PC-9 (cell line): Measurements from ENCODE around the gene KRT6C.

Experiments used
- EZH2 ChIP-seq: fragments of 200-600 bp; sonication (generic); IDR thresholded peaks from 2 replicates; pipeline ENCODE4 v1.8.0; 2017; ENCODE audit warnings: antibody characterized with exemption, low read depth
- TF ChIP-seq, protein P1 (sequence below): fragments of 200-600 bp; sonication (generic); conservative IDR thresholded peaks from 2 replicates; pipeline ENCODE4 v1.6.1; 2017; ENCODE audit warnings: mixed run types, antibody characterized with exemption, mild to moderate bottlenecking, moderate library complexity

DNA sequence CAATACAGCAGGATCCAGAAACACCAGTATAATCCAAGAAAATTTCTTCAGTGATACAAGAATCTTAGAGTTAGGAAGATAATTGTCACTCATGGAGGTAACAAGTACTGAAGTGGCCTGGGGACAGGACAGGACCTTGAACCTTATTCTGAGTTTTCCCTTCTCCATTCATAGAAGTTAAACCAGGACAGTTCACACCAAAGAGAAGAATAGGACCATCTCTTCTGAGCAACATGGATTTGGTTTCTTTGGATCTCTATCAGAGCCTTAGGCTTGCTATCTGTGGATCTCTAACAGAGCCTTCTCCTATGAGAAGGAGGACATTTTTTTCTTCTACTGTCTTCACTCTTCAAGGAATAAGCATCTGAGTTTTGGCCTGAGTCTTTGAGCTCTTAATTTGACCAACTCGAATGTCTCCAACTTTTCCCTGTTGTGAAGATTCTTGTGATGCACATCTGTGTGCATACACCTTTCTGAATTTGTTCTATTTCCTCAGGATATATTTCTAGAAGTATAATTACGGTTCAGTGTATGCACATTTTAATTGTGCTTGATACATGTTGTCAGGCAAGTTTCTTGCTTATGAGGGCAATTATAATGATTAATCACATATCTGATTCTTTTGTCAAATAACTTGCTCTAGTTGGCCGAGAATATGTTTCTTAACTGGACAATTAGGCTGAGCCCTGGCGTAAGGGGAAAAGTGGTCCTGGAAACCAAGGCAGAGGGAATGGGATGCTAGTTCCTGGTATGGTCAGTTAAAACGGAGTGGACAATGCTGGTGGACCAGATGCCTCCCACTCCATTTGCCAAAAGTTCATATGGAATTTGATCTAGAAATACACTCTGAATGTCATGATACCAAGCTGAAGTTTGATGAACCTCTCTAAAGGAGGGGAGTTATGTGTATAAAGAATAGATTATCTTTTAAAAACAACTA lies 12.8 kb upstream of the KRT6C start:
- TF ChIP-seq, protein P1, sequence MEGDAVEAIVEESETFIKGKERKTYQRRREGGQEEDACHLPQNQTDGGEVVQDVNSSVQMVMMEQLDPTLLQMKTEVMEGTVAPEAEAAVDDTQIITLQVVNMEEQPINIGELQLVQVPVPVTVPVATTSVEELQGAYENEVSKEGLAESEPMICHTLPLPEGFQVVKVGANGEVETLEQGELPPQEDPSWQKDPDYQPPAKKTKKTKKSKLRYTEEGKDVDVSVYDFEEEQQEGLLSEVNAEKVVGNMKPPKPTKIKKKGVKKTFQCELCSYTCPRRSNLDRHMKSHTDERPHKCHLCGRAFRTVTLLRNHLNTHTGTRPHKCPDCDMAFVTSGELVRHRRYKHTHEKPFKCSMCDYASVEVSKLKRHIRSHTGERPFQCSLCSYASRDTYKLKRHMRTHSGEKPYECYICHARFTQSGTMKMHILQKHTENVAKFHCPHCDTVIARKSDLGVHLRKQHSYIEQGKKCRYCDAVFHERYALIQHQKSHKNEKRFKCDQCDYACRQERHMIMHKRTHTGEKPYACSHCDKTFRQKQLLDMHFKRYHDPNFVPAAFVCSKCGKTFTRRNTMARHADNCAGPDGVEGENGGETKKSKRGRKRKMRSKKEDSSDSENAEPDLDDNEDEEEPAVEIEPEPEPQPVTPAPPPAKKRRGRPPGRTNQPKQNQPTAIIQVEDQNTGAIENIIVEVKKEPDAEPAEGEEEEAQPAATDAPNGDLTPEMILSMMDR, result no peak
- TF ChIP-seq EZH2, result no peak
